ENCODE results near the gene RASL12.
A peak's percentile ranks its signal among the peaks of the same experiment; 100 is the strongest.

The RASL12 gene

GRCh38 chr15:65028338-65028737 lies 39.5 kb downstream of the RASL12 start:
- Histone ChIP-seq H3K27me3 (ENCODE audit: low read length) (no peaks in the 10 kb centered on the region), H4K20me1 (ENCODE audit: low read depth, low read length) (no peaks in the 10 kb centered on the region), H3K79me2 (ENCODE audit: insufficient read depth, low read length) (peaks cover 18% of the 10 kb centered on the region), H3K9ac (ENCODE audit: low read length) (peak overlapping the region; percentile 77), H3K27ac (ENCODE audit: low read depth, low read length) (no peak overlapping the region), H3K9me2 (replicated peaks; ENCODE audit: insufficient read depth, low read length) (no peaks in the 10 kb centered on the region), H3K4me3 (ENCODE audit: insufficient read depth, low read length, poor library complexity, severe bottlenecking) (peak overlapping the region; percentile 89), H3K4me2 (ENCODE audit: low read depth, low read length, poor library complexity, severe bottlenecking) (peak overlapping the region; percentile 98), H3F3A (ENCODE audit: insufficient read depth) (peaks cover 3% of the 10 kb centered on the region; the same call in 1 of the 2 replicates), H3K9me3 (ENCODE audit: insufficient read depth, low read length) (no peaks in the 10 kb centered on the region), H3K36me3 (ENCODE audit: low read length) (no peaks in the 10 kb centered on the region), H2AFZ (ENCODE audit: low read depth, low read length, severe bottlenecking) (no peak overlapping the region)
- no peak for TF ChIP-seq EZH2phosphoT487 (conservative IDR thresholded peaks at IDR 0.05; ENCODE audit: low read length)
- TF ChIP-seq CTCF (IDR thresholded peaks at IDR 0.05; ENCODE audit: insufficient read depth, low read length, poor library complexity, severe bottlenecking), result no peak

DNA sequence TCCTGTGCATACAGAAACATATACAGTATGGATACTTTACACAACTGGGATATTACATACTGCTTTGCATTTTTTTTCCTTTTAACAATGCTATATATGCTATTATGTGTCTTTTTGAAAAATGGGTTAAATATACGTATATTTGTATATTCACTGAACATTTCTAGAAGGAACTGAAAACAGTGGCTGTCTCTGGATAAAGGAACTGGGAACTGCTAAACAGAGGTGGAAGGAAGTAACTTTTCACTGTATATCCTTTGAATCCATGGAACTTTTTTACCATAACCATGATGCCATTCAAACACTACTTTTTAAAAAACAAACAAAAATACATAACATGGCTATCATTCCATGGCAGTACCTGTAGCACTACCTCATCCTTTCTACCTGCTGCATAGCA lies 40.2 kb downstream of the RASL12 start:
- Histone ChIP-seq H3K9me2 (replicated peaks; ENCODE audit: insufficient read depth, low read length) (no peaks in the 10 kb centered on the region), H3K9me3 (ENCODE audit: insufficient read depth, low read length) (no peaks in the 10 kb centered on the region), H3K36me3 (ENCODE audit: low read length) (no peaks in the 10 kb centered on the region), H2AFZ (ENCODE audit: low read depth, low read length, severe bottlenecking) (no peak overlapping the region), H3K27ac (ENCODE audit: low read depth, low read length) (no peak overlapping the region), H3K4me3 (ENCODE audit: insufficient read depth, low read length, poor library complexity, severe bottlenecking) (no peak overlapping the region), H3K79me2 (ENCODE audit: insufficient read depth, low read length) (peaks cover 18% of the 10 kb centered on the region), H3K4me2 (ENCODE audit: low read depth, low read length, poor library complexity, severe bottlenecking) (peak overlapping the region; percentile 98), H4K20me1 (ENCODE audit: low read depth, low read length) (no peaks in the 10 kb centered on the region), H3F3A (ENCODE audit: insufficient read depth) (peaks cover 3% of the 10 kb centered on the region; the same call in 1 of the 2 replicates), H3K27me3 (ENCODE audit: low read length) (no peaks in the 10 kb centered on the region), H3K9ac (ENCODE audit: low read length) (0 out of 2 replicates have a peak overlapping the region, but pooled peaks have one; percentile 77)
- TF ChIP-seq EZH2phosphoT487 (conservative IDR thresholded peaks at IDR 0.05; ENCODE audit: low read length) (no peak), CTCF (IDR thresholded peaks at IDR 0.05; ENCODE audit: insufficient read depth, low read length, poor library complexity, severe bottlenecking) (no peak)

GRCh38 chr15:65026756-65027155 lies 41.0 kb downstream of the RASL12 start:
- Histone ChIP-seq H3K9ac (ENCODE audit: low read length) (no peak overlapping the region), H4K20me1 (ENCODE audit: low read depth, low read length) (no peaks in the 10 kb centered on the region), H3K9me3 (ENCODE audit: insufficient read depth, low read length) (no peaks in the 10 kb centered on the region)

More at GRCh38 chr15:65026756-65027155, 41.0 kb downstream of the RASL12 start:
- no peaks in the 10 kb centered on the region for H3K27me3 ChIP-seq (ENCODE audit: low read length)
- TF ChIP-seq CTCF (IDR thresholded peaks at IDR 0.05; ENCODE audit: insufficient read depth, low read length, poor library complexity, severe bottlenecking) (no peak), EZH2phosphoT487 (conservative IDR thresholded peaks at IDR 0.05; ENCODE audit: low read length) (no peak)
- H3K27ac ChIP-seq (ENCODE audit: low read depth, low read length), result no peak overlapping the region
- no peak overlapping the region for H3K4me3 ChIP-seq (ENCODE audit: insufficient read depth, low read length, poor library complexity, severe bottlenecking)
- no peaks in the 10 kb centered on the region for H3K9me2 ChIP-seq (replicated peaks; ENCODE audit: insufficient read depth, low read length)
- H2AFZ ChIP-seq (ENCODE audit: low read depth, low read length, severe bottlenecking), result no peak overlapping the region
- H3K4me2 ChIP-seq (ENCODE audit: low read depth, low read length, poor library complexity, severe bottlenecking), result no peak overlapping the region
- H3K79me2 ChIP-seq (ENCODE audit: insufficient read depth, low read length), result peaks cover 18% of the 10 kb centered on the region
- H3K36me3 ChIP-seq (ENCODE audit: low read length), result no peaks in the 10 kb centered on the region; the same call in 1 of the 2 replicates
- peaks cover 3% of the 10 kb centered on the region; the same call in 1 of the 2 replicates for H3F3A ChIP-seq (ENCODE audit: insufficient read depth)
